ENCODE data around the gene CNDP2.
"Not testable (repeated sequence)": the region's sequence is repeated elsewhere in the genome, so short reads cannot be mapped to it uniquely, and the experiment has no call there.

The CNDP2 gene

DNA sequence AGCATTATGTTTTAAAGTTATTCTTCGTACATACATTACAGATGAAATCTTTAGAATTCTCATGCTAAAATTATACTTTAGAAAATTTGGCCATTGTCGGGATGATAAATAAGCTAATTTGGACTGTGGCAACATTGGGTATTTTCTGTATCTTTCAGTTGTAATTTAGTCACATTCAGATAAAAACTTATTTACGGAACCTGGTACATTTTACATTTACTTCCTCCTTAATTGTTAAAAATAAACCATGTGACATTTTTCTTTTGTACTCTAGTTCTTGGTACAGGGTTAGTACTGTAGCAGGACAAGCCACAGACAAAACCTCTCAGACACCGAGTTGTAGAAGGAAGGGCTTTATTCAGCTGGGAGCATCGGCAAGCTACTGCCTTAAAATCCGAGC, 4.2 kb downstream of the CNDP2 start:
- DNase-seq (ENCODE audit: low read depth in 2 of 2), result no peak

DNA sequence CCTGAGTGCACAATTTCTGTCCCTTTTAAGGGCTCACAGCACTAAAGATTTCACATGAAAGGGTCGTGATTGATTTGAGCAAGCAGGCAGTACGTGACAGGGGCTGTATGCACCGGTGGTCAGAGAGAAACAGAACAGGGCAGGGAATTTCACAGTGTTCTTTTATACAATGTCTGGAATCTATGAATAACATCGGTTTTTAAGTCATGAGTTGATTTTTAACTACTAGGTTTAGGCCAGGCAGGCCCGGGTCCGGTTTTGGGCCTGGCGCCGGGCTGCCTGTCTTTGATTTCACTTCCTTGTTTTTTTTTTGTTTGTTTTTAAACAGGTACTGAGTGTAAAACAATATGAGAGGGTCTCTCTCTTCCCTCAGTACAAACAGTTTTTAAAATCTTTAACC, 4.6 kb downstream of the CNDP2 start:
- DNase-seq (ENCODE audit: low read depth in 2 of 2), result not testable (repeated sequence)

DNA sequence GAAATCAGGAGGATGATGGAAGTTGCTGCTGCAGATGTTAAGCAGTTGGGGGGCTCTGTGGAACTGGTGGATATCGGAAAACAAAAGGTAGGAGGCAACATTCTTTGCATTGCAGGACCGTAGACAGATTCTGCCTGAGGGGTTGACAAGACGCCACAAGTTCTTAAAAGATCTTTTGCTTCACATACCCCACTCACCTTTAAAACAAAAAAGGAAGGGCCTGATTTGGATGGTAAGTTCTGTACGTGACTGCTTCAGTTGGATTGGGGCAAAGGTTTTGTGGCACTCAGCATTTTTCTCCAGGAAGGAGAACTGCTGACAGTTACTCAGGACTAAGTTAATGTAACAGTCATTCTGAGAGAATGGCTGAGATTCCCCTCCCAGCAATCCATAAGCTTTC, 5.2 kb downstream of the CNDP2 start:
- DNase-seq (ENCODE audit: low read depth in 2 of 2), result no peak

DNA sequence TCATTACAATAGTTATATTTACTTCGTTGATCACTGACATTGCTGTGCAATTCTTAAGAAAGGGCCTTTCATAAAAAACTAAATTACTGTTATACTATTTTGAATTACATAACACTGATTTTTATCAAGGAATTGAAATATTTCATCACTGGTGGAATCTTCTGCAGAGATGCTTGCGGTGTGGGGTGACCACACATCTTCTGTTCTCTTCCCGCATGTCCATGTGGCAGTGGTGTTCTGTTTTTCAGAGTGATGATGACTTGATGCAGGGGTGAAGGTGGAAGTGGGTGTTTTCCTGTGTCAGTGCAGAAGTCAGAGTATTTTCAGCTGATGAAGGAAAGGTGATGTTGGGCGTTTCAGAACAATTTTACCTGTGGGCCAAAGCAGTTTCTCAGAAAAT, 7.0 kb downstream of the CNDP2 start:
- no peak for DNase-seq (ENCODE audit: low read depth in 2 of 2)

DNA sequence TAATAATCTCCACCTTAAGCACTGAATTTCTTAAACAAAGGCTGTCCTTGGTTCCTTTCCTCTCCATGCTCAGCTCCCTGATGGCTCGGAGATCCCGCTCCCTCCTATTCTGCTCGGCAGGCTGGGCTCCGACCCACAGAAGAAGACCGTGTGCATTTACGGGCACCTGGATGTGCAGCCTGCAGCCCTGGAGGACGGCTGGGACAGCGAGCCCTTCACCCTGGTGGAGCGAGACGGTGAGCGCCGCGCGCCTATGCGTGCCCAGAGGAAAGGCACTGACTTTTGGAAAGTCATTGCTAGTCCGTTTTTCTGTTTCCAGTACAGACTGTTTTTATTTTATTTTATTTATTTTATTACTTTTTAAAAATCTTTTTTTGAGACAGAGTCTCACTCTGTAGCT, 9.6 kb downstream of the CNDP2 start:
- no peak for DNase-seq (ENCODE audit: low read depth in 2 of 2)

DNA sequence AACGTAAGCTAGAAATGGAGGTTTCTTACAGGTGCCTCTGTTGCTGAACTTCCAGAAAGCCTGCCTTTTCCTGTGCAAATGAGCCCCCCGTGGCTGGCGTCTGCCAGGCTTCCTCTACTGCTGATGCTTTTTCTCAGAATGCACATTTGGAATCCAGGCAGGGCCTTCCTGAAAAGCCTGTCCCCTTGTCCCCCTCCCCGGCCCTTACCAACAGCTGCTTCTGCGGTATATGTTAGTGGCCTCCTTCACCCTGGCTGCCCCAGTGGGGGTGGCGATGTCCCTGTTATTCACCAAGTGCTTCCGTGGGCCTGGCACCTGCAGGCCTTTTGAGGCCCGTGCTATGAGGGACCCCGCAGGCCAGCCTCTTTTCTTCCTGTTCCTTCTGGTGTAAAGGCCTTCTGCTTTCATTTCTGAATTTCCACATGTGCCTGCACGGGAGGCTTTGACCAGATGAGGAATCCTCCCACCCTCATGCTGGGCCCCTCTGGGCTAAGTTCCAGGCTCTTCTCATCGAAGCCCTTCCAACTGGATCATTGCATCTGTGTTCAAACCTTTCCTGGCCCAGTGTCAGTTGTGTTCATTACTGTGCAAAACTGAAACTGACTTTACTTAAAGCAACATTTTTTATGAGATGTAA, 10.4 kb downstream of the CNDP2 start:
- DNase-seq (ENCODE audit: low read depth in 2 of 2), result no peak

DNA sequence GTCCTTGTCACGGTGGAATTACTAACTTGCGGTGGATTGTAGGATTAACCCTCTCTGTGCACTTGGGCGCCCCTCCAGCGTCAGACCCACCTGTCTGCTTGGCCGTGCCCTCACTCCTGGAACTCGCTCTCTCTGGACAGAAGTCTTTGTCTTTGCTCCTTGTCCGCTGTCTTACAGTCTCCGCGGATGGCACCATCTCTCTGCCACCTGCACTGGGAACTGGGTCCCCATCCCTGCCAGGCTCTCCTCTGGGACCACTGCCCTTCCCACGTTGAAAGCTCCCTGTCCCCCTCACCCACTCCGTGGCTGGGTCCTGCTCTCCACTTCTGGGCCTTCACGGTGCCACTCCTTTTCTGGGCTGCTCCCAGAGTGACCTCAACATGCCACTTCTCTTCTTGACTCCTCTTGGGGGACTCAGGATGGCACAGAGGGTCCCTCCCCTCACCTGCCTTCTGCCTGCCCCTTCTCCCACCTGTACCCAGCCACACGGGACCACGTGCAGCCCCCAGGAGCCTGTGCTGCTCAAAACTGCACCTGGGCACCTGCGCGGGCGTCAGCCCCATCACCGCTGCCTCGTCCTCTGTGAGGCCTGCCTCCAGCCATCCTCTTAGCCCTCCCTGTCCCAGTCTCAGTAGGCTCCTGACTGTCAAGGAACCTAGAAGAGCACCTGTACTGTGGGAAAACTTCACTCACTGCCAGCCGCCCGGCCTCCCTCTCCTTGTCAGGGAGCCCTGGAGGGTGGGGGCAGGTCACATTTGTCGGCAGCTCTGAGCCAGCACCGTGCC, 11.1 kb downstream of the CNDP2 start:
- no peak for DNase-seq (ENCODE audit: low read depth in 2 of 2)

DNA sequence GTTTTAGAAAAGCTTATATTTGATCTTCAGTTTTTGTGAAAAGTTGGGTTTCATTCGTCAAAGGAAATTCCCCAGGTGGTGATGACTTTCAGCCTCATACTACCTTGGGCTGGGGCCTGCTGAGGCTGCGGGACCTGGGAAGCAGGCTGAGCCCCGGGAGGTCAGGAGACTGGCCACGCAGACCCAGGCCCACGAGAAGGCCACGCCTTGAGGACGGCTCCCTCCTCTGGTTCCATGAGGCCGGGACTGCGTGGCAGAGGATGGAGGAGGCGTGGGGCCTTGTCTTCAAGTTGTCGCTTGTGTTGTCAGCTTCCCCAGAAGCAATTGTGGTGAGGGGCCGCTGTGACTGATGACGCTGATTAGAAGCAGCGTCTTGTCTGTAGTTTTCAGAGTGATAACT, 11.8 kb downstream of the CNDP2 start:
- no peak for DNase-seq (ENCODE audit: low read depth in 2 of 2)

DNA sequence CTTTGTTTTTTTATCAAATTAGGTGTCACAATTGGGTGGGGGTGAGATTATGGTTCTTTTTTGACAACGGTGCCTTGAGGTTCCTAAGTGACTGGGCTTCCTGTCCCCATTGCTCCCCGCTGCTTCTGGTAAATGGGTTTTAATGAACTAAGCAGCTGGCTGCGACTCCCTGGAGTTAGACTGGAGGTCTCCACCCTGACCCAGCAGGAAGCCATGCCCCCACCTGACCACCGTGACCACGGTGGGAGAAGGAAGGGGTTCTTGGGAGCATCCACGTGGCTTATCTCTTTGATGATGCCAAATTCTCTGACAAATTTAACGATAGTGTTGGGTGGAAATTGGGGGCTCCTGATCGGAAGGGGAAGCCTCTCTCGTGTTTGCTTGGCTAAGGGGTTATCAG, 12.2 kb downstream of the CNDP2 start:
- DNase-seq (ENCODE audit: low read depth in 2 of 2), result no peak

DNA sequence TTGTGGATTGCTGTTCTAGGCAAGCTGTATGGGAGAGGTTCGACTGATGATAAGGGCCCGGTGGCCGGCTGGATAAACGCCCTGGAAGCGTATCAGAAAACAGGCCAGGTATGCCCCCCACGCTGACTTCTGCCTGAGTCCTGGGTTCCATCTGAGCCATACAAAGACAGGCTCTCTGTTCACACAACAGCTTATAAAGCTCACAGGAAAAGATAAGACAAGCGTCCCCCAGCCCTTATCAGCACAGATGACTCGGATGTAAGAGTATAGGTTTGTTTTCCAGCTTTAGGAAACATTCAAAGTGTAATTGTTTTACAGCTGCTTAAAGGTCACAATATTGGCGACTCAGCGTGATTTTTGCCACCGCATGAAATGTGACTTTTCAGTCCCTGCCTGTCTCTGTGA, 12.7 kb downstream of the CNDP2 start:
- DNase-seq (ENCODE audit: low read depth in 2 of 2), result no peak

DNA sequence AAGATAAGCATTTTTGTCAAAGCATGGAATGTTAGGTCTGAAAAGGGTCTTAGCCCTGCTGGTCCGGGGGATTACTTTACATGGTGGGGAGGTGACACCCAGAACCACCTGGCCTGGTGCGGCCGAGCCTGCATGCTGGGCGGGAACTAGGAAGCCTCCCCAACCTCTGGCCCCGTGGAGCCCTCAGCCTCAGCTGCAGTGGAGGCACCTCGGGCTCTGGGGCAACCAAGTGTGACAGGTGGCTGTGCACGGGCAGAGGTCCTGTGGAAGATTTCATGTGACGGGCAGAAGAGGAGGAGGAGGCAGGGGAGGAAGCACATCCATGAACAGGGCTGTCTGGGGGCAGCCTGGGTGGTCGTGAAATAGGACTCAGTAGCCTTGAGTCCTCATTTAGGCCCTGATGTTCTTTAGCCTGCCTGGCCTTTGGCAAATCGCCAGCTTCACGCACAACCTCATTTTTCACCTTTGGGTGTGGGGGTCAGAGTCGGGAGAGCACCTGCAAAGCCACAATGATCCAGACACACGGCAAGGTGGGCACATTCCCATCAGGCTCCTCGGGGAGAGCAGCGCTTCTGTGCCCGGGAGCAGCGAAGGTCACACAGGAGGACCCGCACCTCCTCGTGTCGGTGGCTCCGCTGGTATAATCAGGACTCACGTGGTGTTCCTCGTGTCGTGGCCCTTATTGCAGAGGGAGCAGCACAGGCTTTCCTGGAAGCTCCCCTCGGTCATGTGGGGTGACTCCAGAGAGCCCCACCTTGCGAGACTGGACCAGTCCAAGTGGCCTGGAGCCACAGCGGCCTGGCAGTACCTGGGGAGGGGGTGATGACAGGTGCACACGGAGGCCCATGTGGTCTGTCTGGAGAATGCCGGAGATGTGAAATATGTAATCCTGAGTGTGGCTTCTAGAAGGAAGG, 13.9 kb downstream of the CNDP2 start:
- no peak for DNase-seq (ENCODE audit: low read depth in 2 of 2)

DNA sequence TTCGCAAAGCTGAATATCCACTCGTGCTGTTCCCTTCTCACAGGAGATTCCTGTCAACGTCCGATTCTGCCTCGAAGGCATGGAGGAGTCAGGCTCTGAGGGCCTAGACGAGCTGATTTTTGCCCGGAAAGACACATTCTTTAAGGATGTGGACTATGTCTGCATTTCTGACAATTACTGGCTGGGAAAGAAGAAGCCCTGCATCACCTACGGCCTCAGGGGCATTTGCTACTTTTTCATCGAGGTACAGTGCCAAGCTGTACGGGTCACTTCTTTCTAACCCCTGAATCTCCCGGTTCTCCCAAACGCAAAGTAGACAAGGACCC, 14.6 kb downstream of the CNDP2 start:
- DNase-seq (ENCODE audit: low read depth in 2 of 2), result no peak

DNA sequence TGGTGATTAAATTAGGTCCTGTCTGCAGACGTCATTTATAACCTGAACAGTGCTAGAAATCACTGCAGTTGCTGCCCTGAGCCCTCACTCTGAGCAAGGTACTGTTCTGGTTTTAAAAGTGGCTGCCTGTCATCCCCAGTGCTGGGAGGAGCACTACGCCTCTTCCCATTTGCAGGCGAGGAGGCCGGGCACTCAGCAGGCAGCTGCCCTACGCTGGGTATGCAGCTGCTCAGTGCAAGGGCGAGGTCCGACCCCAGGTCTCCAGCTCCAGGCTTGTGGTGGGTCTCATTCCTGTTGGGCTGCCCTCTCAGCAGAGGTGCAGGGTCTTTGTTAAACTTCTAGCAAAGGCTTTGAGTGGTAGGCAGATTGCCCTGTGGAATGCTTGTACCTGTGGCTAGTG, 15.7 kb downstream of the CNDP2 start:
- DNase-seq (ENCODE audit: low read depth in 2 of 2), result no peak

DNA sequence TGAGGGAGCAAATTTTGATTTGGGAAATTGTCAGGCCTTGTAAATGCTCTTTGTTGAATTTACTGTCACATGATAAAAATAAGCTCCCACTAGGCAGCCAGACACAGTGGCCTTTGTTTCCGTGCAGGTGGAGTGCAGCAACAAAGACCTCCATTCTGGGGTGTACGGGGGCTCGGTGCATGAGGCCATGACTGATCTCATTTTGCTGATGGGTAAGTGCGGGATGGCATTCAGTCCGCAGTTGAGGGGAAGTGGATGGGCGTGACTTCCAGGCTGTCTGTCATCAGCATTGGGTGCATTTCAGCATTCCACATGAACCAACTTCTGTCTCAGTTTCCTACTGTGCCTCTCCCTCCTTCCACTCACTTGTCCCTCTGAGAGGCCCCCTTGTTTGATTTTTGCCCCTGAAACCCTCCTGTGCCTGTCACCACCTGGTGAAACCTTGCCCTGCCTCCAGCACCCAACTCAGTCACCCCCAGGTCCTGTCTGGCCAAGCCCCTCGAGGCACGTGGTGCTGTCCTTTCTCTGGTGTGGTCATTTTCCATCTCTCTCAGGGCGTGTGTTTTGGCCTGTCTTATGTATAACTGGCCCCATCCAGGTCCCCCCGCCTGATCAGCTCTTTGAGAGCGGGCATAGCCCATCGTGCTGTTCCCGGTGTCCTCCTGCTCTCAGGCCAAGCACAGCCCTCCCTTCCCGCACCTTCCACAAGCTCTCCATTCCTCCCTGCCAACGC, 16.3 kb downstream of the CNDP2 start:
- DNase-seq (ENCODE audit: low read depth in 2 of 2), result no peak

DNA sequence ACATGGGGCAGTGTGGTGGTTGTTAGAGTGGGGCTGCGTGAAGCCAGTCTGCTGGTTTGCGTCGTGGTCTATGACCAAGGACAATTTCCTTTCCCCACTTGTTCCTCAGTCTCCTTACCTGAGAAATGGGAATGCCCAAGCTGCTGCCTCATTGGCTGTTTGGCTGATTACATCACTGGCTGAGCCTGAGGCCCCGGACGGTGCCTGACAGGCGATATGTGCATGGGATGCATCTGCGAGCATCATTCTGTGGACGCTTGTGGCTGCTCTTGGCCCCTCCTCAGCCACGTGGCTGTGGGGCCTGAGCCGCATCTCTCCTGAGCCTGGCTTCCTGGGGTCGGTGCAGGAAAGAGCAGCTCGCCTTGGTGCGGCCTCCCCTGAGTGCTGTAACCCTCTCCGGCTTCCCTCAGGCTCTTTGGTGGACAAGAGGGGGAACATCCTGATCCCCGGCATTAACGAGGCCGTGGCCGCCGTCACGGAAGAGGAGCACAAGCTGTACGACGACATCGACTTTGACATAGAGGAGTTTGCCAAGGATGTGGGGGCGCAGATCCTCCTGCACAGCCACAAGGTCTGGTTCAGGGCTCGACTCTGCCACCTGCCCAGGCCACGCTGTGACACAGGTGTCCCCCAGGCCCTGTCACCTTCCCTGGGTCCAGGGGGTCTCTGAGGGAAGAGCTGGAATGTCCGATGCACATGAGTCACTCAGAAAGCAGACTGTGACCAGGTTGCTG, 17.2 kb downstream of the CNDP2 start:
- DNase-seq (ENCODE audit: low read depth in 2 of 2), result no peak

DNA sequence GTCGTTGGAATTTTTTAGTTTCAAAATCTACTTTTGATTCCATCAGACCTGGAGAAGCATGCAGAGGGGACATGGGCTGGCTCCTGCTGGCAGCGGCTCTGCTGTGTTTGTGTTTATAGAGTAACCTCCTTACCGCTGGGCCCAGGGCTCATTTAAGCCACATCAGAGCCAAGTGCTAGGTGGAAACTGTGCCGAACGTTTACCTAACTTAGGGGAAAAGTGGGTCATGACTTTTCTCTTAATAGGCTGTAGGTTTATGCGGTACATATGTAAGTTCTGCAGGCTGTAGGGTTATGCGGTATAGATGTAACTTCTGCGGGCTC, 17.7 kb downstream of the CNDP2 start:
- DNase-seq (ENCODE audit: low read depth in 2 of 2), result no peak

DNA sequence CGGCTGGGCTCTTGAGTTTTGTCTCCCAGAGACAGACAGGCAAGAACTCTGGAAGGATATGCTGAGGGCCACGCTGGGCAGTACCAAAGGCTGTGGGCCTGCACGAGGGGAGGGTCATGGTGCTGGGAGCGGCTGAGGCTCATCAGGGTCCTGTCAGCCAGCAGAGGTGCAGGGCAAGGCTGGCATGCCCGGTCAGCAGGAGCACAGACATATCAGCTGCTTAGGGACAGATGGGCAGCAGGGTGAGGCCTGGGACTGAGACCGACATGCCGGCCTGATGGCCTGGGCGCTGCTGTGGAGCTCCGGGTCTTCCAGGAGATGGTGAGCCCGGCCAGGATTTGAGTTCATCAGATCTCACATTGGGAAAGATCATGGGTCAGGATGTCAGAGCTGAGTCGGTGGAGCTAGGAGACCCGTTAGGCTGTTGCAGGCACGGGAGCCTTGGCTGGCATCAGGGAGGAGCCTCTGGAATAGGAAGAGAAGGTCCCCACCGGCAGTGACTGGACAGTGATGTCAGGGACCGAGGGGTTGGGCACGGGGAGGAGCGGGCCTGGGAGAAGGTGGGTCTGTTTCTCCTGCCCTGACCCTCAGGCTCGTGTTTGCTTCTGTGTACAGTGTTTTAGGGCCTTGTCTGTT, 18.8 kb downstream of the CNDP2 start:
- DNase-seq (ENCODE audit: low read depth in 2 of 2), result no peak

DNA sequence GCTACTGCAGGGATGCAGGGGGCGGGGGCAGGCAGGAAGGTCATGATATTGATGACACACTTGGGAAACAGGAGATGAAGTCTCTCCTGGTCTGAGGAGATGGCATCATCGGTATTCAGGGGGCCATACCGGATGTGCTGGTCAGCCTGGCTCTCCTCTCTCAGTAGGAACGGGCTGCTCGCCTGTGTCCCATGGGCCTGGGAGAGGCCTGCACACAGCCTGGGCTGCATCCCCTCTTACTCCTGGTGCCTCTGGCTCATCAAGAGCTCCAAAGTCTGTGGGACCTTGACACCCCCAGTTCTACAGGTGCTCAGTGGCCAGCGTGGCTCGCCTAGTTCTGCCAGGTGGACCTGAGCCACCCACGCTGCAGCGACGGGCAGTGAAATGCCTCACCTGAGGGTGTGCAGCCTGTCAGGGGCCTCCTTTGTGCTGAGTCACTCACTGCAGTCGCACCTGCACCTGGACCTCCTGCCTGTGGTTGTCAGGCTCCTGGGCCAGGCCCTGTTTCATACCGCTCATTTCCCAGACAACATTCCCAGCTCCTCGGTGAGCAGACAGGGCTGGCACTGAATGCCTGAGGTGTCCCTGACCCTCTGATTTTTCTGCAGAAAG, 19.6 kb downstream of the CNDP2 start:
- no peak for DNase-seq (ENCODE audit: low read depth in 2 of 2)

DNA sequence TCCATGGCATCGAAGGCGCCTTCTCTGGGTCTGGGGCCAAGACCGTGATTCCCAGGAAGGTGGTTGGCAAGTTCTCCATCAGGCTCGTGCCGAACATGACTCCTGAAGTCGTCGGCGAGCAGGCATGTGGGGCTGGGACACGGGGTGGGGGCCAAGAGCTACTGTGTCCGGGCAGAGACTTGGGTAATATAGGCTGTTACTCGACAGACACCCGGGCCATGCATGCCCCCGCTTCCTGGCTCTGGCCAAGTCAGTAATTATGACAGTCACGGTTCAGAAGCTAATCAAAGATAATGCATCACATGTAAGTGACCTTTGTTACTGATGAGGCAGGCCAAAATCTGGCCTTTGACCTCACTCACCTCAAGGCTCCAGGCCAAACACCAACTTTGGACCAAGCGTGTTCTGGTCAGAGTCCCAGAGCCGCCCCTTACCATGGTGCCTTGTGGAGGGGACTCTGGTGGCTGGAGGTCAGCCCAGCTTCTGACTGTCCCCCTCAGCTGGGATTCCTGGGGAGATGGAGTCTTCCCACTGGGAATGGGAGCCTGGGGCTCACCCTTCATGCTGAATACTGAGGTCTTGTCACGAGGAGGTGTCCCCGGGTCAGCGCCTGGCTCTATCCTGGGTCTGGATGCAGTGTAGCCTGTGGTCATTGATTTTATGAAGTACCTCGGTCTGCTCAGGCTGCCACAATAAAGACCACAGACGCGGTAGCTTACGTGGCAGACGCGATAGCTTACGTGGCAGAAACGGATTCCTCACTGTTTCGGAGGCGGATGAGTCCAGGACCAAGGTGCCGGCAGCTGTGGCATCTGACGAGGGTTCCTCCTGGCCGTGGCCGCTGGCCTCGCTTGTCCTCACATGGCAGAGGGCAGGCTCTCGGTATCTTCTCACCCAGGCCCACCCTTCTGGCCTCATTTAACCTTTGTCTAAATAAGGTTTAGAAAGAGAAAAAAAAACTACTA, 20.4 kb downstream of the CNDP2 start:
- DNase-seq (ENCODE audit: low read depth in 2 of 2), result no peak
